Measurements from ENCODE around the gene SMU1.
A peak's percentile ranks its signal among the peaks of the same experiment; 100 is the strongest.

SMU1 gene

DNA sequence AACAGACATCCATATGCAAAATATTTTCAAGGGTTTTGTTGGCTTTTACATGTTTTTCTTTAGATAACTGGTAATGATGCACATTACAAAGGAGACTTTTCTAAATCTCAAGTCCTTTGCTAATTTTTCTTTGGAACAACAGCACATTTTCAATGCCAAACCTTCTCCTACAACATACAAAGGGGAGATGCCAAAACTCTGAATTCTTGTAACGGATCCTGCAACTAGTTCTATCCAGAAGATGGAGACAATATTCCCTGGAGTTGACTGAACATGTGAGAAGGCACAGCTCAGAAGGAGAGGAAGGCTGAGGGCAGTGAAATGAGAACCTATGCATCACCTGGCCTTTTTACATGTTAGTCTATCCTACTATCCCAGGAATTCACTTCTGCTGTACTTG, 30.4 kb downstream of the SMU1 start:
- DNase-seq (ENCODE audit: low read depth in 1 of 2, low spot score in 1 of 2) = no peak

DNA sequence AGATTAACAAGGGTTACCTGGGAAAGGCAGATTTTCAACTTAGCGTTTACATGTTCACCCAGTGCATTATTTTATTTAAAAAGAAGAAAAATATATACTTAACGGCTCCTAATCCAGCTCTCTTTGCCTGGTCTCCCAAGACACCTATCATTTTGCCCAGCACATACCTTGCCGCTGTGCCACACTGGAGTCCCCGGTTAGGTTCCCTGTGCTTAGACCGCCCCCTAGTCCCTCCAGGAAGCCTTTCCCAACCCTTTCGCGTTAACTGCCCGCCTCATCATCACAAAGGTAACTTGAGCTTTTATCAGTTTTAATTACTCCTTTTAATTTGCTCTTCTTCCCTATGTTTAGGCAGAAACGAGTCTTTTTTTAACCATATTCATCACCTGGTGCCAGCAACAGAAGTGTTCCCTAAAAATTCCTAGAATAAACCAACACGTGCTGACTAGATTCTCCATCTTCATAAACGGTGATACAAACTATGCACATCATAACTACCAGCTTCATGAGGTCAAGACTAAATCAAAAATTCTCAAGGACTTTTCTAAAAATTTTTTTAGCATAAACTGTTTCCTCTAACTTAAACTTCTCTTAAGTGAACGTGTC, 31.7 kb downstream of the SMU1 start:
- DNase-seq (ENCODE audit: low read depth in 1 of 2, low spot score in 1 of 2) = no peak

DNA sequence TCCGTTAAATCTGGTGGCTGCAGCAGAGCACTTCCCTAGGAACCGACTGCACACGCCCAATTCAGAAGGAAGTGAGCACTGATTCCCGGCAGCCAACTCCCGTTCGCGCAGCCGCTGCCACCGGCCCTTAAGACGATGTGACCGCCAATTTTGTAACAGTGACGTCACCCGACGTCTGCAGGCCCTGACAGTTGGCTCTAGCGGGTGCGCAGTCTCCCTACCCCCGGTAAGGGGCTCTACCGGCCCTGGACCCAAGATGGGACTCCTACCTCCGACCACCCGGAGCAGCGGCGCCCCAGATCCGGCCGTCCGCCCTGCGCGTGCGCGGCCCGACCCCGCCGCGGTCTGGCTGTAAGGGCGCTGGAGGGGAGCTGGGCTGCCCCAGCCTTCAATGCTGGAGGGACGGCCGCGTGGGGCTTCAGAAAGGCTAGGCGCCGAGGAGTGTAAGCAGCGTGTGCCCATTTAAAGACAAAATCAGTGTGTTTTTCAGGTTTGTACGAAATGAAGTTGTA, 32.3 kb downstream of the SMU1 start:
- DNase-seq (ENCODE audit: low read depth in 1 of 2, low spot score in 1 of 2) = peak; percentile 18

DNA sequence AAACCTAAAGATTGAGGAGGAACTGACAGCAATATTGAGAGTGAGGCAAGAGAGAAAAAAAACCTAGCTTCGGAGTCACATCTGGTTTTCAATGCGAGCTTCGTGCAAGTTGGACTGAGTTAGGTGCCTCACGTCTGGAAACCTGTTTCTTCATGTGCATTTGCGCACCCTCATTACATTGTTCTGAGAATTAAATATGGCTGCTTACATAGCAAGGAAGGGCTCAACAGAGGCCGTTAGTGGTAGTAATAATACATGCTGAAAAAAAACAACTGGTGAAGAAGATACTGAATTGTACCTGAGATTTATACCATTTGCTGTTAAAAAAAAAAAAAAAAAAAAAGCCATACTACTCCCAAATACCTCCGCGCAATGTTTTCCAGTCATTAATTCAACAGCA, 32.8 kb downstream of the SMU1 start:
- no peak for DNase-seq (ENCODE audit: low read depth in 1 of 2, low spot score in 1 of 2)

GRCh38 chr9:33042473-33042872, 34.0 kb downstream of the SMU1 start:
- DNase-seq (ENCODE audit: low read depth in 1 of 2, low spot score in 1 of 2) = no peak

DNA sequence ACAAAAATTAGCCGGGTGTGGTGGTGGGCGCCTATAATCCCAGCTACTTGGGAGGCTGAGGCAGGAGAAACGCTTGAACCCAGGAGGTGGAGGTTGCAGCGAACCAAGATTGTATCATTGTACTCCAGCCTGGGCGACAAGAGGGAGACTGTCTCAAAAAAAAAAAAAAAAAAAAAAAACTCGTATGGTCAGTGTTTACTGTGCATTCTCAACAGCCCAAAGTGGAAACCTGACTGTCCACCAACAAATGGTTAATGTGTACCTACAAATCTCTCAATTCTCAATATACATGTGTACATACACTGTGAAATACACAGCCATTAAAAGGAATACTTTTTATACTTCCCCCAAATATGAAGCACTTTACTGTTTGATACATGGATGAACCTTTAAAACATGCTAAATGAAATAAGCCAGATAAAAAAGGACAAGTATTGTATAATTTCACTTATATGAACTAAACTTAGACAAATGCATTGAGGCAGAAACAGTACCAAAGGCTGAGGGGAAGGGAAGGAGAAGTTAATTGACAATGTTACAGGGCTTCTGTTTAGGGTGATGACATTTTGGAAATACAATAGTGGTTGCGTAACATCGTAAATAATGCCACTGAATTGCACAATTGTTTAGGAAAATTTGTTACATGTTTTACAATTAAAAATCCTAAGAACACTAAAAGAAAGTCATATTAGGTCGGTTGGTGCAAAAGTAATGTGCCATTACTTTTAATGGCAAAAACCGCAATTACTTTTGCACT, 34.9 kb downstream of the SMU1 start:
- DNase-seq (ENCODE audit: low read depth in 1 of 2, low spot score in 1 of 2) = no peak

DNA sequence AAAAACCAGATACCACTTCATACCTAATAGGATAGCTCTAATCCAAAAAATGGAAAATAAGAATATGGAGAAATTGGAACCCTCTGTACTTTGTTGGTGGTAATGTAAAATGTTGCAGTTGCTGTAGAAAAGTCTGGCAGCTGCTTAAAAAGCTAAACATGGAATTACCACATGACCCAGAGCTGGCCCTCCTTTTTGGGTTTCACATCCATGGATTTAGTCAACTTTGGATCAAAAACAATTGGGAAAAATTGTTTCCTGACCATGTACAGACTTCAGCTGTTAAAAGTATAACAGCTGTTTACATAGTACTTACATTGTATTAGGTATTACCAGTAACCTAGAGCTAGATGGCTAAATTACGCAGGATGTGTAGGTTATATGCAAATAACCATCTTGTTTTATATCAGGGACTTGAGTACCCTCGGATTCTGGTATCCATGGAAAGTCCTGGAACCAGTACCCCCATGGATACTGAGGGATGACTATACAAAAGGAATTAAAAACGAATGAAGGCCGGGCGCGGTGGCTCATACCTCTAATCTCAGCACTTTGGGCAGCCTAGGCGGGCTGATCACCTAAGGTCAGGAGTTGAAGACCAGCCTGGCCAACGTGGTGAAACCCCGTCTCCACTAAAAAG, 35.6 kb downstream of the SMU1 start:
- DNase-seq (ENCODE audit: low read depth in 1 of 2, low spot score in 1 of 2) = no peak

DNA sequence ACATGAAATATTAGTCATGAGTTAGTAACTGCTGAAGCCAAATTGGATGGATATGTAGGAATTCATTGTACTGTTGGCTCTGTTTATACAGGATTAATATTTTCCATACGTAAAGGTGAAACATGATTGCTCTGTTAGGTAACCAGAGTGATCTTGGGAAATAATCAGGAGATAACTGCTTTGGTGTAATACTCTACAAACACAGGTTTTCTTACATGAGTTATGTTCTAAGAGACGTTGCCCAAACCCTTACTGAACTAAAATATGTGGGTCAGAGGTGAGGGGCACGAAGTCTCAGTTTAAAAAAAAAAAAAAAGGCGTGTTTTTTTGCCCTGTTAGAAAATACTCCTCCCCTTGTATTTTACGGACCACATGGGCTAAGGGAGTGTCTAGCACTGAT, 43.6 kb downstream of the SMU1 start:
- DNase-seq (ENCODE audit: low read depth in 1 of 2, low spot score in 1 of 2) = no peak

DNA sequence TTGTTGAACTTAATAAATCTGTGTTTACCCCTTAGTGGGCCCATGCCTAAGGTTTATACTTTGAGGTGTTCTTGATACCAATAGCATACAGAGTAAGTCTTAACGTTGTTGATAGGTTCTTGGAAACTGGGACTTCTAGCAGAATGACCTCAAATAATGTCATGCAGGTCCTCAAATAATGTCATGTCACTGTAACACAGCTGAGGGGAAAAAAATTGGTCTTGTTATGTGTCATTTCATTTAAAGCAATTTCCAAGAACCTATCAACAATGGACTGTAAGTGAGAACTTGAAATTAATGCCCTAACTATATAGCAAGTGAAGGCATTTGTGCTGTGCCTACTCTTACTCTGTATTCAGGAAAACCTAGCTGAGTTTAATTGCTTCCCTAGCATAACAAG, 44.2 kb downstream of the SMU1 start:
- no peak for DNase-seq (ENCODE audit: low read depth in 1 of 2, low spot score in 1 of 2)

DNA sequence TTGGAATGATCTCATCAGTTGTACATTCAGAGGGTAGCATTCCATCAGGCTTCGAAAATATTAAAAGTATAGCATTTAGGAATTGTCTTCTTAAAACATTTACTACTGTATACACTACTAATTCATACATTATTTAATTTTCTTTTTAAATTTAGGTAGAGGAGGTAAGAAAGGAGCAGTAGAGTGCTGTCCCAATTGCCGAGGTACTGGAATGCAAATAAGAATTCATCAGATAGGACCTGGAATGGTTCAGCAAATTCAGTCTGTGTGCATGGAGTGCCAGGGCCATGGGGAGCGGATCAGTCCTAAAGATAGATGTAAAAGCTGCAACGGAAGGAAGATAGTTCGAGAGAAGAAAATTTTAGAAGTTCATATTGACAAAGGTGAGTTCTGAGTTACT, 46.2 kb downstream of the SMU1 start:
- no peak for DNase-seq (ENCODE audit: low read depth in 1 of 2, low spot score in 1 of 2)

DNA sequence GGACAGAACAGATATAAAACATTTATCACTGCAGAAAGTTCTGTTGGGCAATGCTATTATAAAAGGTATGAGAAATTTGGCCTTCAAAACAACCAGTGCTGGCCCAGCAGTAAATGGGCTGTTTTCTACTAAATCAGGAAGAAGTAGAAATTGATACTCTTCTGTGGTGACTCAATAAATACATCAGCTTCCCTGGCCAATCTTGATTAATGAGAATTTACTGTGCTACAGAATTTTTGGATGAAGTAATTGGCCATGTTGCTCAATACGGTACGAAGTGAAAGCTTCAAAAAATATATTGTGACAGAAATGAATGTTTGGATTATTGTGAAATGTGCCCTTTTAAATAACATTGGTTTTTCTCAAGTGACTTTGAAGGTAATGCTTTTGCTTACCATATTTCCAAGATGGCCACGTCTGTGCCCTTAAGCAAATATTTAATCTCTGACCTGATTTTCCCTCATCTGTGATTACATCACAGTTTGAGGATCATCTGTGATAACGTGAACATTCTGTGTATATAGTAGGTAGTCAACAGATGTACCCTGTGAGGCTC, 47.2 kb downstream of the SMU1 start:
- no peak for DNase-seq (ENCODE audit: low read depth in 1 of 2, low spot score in 1 of 2)

- DNase-seq (ENCODE audit: low read depth in 1 of 2, low spot score in 1 of 2) = peak; percentile 56 to 78
Observed at GRCh38 chr9:33025572-33026342, 50.7 kb downstream of the SMU1 start.

GRCh38 chr9:33024966-33025571, 51.4 kb downstream of the SMU1 start, which contains the start of gene DNAJA1:
TSS of gene DNAJA1 (plus strand) at chr9:33025273. CDS start at chr9:33026485, 1,212 bp downstream.
- DNase-seq (ENCODE audit: low read depth in 1 of 2, low spot score in 1 of 2) = peak; percentile 95 to 96

DNA sequence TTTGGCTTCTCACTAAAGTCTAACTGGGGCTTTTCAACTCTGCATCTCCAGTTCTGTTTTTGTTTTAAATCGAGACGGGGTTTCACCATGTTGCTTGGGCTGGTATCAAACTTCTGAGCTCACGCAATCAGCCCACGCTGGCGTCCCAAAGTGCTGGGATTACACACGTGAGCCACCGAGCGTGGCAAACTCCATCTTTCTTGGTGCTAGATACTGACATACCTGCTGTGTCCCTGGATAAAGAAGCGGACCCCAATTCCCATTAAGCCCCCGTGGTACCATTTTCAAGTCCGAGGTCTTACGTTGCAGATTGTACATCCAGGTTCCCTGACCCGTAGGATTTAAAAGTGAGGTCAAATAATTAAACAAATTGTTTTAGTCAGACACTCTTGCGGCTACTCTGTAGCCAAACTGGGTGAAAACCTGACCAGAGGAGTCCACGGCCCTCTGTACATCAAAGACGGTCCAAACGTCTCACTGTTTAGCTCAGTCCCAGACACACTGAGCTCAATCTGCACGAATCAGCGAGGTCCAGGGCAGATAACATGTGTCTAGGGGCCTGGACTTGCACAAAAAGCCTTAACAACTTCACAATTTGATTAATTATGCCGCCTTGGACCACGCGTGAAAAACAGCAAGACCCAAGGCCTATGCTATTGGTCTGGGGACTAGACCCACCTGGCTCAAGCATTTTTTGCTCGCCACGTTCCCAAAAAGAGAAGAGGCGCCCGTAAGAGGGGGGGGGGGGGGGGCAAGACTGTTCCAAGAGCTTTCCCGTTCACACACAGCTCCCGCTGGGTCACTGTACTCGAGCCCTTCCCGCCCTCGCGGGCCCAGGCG, 52.1 kb downstream of the SMU1 start:
- no peak for DNase-seq (ENCODE audit: low read depth in 1 of 2, low spot score in 1 of 2)

DNA sequence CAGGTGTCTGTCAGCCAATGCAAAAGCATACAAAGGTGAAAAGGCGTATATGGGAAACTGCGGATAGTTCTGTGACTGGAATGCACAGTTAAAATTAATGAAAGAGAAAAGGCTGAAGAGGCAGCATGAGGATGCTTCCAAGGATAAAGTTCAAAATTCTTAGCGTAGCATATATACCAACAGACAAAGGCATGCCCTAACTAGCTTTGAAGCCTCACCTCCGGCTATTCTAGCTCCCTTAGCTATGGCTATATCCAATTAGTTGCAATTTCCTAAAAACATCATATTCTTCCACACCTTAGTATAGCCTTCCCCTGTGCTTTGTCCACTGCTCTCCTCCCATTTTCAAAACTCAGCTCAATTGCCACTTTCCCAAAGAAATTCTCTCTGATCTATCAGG, 52.8 kb downstream of the SMU1 start:
- no peak for DNase-seq (ENCODE audit: low read depth in 1 of 2, low spot score in 1 of 2)

- no peak for DNase-seq (ENCODE audit: low read depth in 1 of 2, low spot score in 1 of 2)
Observed at GRCh38 chr9:33022755-33023154, 53.7 kb downstream of the SMU1 start.

DNA sequence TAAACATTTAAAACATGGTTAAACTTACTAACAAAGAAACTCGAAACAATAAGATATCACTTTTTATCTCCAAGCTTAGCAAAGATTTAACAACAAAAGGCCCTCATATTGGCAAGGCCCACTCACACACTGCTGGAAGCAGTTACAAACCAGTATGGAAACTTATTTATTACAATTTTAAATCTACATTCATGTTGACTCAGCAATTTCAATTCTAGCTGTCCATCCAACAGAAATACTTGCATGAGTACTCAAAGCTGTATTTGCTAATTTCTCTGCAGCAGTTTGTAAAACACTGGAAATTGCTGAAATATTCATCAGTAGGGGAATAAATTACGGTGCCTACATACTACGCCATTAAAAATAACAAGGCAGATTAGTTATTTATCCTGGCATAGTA, 54.2 kb downstream of the SMU1 start:
- no peak for DNase-seq (ENCODE audit: low read depth in 1 of 2, low spot score in 1 of 2)

DNA sequence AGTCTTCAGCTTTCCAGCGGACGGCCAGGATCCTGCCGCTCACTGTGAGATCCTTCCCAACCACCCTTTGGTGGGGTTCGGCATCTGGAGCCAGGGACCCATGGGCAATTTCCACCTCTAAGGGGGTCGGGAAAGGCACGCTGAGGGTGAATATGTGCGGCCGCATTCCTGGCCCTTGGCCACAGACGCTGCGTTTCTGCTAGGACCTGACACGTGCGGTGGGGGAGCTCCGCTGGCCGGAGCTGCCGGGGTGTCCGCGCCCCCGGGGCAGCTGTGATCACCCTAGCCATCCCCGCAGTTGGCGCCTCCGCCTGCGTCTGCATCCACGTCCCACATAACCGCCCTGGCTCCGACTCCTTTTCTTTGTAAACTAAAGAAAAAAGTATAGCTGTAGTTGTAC, 56.7 kb downstream of the SMU1 start:
- no peak for DNase-seq (ENCODE audit: low read depth in 1 of 2, low spot score in 1 of 2)

DNA sequence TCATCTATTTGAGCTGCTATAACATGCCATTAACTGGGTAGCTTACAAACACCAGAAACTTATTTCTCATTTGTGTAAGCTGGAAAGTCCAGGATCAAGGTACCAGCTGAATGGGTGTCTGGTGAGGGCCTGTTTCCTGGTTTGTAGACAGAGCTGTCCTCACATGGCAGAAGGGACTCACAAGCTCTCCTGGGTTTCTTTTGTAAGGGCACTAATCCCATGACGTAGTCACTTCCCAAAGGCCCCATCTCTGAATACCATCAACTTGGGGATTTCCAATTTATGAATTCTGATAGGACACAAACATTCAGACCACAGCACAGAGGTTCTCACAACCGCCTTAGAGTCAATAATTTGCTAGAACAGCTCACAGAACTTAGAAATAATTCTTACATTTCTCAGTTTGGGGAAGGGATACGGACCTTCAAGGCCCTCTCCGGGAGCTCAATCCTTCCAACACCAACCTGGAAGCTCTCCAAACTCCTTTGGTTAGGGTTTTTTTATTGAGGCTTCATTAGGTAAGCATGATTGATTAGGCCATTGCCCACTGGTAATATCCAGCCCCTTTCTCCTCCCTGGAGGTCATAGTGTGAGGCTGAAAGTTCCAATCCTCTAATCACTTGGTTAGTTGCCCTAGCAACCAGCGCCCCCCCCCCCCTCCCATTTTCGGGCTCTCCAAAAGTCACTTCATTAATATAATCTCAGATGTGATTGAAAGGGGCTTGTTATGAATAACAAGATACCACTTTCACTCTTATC, 59.0 kb downstream of the SMU1 start:
- no peak for DNase-seq (ENCODE audit: low read depth in 1 of 2, low spot score in 1 of 2)

All from stimulated activated CD4-positive, alpha-beta T cell treated with anti-CD3 and anti-CD28 coated beads, Interleukin-15, amount 100 ng/mL, for 1 hour (primary cell).